GM20000 (cell line): ENCODE measurements around the gene KIFBP.
"Not testable (repeated sequence)": the region's sequence is repeated elsewhere in the genome, so short reads cannot be mapped to it uniquely, and the experiment has no call there.

Experiments used
- DNase-seq: peaks from one replicate; pipeline ENCODE4 v3.0.0; 2012; ENCODE audit warnings: low spot score
- TF ChIP-seq, protein P1 (sequence below): IDR thresholded peaks from 2 replicates; pipeline ENCODE4 v1.5.1; 2012; ENCODE audit warnings: mild to moderate bottlenecking, control low read depth; ENCODE audit errors: extremely low read depth, missing control alignments

Gene KIFBP, protein sequence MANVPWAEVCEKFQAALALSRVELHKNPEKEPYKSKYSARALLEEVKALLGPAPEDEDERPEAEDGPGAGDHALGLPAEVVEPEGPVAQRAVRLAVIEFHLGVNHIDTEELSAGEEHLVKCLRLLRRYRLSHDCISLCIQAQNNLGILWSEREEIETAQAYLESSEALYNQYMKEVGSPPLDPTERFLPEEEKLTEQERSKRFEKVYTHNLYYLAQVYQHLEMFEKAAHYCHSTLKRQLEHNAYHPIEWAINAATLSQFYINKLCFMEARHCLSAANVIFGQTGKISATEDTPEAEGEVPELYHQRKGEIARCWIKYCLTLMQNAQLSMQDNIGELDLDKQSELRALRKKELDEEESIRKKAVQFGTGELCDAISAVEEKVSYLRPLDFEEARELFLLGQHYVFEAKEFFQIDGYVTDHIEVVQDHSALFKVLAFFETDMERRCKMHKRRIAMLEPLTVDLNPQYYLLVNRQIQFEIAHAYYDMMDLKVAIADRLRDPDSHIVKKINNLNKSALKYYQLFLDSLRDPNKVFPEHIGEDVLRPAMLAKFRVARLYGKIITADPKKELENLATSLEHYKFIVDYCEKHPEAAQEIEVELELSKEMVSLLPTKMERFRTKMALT

DNA sequence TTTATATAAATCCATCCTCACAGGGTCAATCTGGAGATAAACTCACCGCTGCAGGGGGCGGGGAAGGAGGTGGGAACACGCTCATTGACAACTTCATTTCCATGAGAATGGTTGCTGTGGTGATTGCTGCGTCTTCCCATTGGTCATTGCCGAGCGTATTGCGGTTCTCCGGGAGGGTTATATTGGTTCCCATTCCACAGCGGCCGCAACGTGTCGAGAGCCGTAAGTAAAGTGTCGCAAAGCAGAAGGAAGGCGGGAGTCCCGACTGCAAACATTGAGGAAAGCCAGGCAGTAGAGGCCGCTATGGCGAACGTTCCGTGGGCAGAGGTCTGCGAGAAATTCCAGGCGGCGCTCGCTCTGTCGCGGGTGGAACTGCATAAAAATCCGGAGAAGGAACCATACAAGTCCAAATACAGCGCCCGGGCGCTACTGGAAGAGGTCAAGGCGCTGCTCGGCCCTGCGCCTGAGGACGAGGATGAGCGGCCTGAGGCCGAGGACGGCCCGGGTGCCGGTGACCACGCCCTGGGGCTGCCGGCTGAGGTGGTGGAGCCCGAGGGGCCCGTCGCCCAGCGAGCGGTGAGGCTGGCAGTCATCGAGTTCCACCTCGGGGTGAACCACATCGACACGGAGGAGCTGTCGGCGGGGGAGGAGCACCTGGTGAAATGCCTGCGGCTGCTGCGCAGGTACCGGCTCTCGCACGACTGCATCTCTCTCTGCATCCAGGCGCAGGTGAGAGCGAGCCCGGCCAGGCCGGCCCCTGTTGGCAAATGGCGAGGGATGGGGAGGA, at the start of gene KIFBP:
TSS of gene KIFBP (plus strand) at position 274 of the 787 bp plus-strand sequence. CDS start at position 304, 30 bp downstream.
- DNase-seq, result peak; percentile 92
- TF ChIP-seq, protein P1, sequence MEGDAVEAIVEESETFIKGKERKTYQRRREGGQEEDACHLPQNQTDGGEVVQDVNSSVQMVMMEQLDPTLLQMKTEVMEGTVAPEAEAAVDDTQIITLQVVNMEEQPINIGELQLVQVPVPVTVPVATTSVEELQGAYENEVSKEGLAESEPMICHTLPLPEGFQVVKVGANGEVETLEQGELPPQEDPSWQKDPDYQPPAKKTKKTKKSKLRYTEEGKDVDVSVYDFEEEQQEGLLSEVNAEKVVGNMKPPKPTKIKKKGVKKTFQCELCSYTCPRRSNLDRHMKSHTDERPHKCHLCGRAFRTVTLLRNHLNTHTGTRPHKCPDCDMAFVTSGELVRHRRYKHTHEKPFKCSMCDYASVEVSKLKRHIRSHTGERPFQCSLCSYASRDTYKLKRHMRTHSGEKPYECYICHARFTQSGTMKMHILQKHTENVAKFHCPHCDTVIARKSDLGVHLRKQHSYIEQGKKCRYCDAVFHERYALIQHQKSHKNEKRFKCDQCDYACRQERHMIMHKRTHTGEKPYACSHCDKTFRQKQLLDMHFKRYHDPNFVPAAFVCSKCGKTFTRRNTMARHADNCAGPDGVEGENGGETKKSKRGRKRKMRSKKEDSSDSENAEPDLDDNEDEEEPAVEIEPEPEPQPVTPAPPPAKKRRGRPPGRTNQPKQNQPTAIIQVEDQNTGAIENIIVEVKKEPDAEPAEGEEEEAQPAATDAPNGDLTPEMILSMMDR, result peak; percentile 26

DNA sequence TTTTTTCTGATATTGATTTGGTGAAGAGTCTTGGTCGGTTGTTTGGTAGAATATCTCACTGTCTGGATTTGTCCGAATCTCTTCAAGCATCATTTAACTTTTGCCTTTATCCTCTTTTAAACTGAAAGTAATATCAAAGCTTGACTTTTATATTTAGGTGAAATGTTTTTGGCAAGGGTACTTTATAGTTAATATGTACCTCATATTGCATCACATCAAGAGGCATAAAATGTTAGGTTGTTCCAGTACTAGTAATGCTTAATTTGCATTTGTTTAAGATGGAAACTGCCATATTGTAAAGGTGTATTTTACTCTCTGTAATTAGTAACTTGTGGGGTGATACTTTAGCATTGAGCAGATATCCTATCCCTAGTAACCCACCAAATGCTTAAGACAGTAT, 49.7 kb upstream of the KIFBP start:
- TF ChIP-seq, protein P1, result no peak
- DNase-seq, result no peak

DNA sequence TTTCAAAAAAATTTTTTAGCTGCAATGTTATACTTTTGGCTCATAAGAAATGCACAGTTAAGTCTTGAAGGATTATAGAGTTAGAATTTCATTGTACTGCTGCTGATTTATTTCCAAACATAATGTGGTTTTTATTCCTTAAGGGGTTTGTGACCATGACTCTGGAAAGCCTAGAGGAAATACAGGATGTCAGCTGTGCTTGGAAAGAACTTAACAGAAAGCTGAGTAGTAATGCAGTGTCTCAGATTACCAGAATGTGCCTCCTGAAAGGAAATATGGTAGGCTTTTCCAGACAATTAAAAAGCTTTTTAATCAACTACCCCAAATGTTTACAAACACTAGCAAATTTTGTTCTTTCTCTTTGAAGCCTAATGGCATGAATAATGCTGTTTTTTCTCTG, 47.7 kb upstream of the KIFBP start:
- not testable (repeated sequence) for DNase-seq

DNA sequence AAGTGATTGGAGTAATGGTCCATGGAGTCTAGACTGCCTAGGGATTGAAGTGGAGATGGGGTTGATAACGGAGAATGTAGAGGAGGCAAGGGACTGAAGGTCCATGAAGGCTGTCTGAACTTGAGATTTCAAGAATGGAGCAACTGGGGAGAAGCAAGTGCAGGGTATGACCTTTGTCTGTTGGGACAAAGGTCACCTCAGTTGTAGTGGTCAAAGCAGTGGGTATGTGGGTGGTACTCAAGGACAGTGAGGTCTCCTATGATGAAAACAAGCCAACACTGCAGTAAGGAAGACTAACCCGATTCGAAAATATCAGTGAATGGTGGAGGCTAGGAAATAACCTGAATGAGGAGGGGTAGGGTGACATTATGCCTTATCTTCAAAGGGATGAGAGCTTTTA, 38.0 kb upstream of the KIFBP start:
- TF ChIP-seq, protein P1, result no peak
- no peak for DNase-seq

DNA sequence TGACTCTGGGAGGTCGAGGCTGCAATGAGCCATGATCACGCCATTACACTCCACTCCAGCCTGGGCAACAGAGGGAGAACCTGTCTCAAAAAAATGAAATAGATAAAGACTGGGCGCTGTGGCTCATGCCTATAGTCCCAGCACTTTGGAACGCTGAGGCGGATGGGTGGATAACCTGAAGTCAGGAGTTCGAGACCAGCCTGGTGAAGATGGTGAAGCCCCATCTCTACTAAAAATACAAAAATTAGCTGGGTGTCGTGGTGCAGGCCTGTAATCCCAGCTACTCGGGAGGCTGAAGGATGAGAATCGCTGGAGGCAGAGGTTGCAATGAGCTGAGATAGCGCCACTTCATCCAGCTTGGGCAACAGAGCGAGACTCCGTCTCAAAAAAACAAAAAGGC, 33.7 kb upstream of the KIFBP start:
- TF ChIP-seq, protein P1, result no peak
- no peak for DNase-seq

DNA sequence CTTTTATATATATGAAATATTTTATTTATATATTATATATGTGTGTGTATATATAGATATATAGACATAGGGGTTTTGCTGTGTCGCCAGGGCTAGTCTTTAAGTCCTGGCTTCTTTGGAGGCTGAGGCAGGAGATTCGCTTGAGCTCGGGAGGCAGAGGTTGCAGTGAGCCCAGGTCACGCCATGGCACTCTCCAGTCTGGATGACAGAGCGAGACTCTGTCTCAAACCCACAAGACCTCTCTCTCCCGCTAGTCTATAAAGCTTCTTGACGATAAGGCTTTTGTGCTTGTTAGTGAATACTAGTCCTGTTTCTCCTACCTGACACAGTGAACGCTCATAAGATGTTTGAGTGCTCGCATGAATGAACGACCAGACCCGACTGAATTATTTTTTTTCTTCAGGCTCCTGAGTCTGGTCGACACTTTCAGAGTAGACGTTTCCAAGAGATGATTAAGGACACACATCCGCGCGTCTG, 33.2 kb upstream of the KIFBP start:
- no peak for DNase-seq
- TF ChIP-seq, protein P1, result no peak

DNA sequence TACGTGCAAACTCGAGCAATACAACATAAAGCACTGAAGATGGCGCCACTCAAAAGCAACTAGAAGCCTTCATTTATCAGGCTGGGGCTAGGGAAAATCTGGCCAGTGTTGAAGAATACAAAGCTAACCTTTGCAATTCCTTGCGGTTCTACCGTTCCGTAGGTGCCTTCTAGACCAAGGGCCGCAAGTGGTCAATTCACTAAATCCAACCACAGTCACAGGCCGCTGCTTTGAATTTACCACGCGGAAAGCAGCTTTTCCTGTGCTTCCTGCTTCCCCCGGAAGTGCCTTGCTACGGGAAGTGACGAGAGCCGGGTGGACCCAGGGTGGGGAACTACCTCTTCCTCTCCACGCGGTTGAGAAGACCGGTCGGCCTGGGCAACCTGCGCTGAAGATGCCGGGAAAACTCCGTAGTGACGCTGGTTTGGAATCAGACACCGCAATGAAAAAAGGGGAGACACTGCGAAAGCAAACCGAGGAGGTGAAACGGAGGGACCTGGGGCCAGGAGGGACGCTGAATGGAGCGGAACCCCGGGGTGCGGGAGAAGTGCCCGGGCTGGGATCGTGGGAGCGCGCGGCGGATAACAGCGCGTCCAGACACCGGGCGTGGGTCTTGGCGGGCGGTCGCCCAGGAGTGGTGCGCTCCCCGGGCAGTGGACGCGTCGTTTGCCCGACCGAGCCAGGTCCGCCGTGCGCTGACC, 32.6 kb upstream of the KIFBP start, which contains the start of gene DDX21:
TSS of gene DDX21 (plus strand) at position 339 of the 701 bp plus-strand sequence. CDS start at position 395, 56 bp downstream.
- DNase-seq, result peak; percentile 94
- TF ChIP-seq, protein P1, result peak; percentile 56
